Fibroblast of skin of scalp (primary cell): ENCODE results near the gene HS6ST1.

ENCODE experiments used
- DNase-seq: peaks from one replicate; pipeline ENCODE4 v3.0.0-alpha.2; 2013

Gene HS6ST1

GRCh38 chr2:128234613-128235012 lies 84.1 kb downstream of the HS6ST1 start:
- no peak for DNase-seq

- no peak for DNase-seq
Measured at GRCh38 chr2:128233790-128234395, 84.8 kb downstream of the HS6ST1 start.

GRCh38 chr2:128232965-128233789 lies 85.5 kb downstream of the HS6ST1 start:
- DNase-seq, result peak; percentile 63

- DNase-seq, result peak; percentile 27
Measured at GRCh38 chr2:128228894-128229293, 89.8 kb downstream of the HS6ST1 start.

- DNase-seq, result no peak
Measured at GRCh38 chr2:128227862-128228261, 90.8 kb downstream of the HS6ST1 start.

GRCh38 chr2:128219891-128220290 lies 98.8 kb downstream of the HS6ST1 start:
- peak; percentile 19 for DNase-seq

- no peak for DNase-seq
Measured at GRCh38 chr2:128217671-128218070, 101.0 kb downstream of the HS6ST1 start.

GRCh38 chr2:128215897-128216642 lies 102.6 kb downstream of the HS6ST1 start:
- peak; percentile 29 for DNase-seq
